ENCODE measurements around the gene MAK.
"Not testable (repeated sequence)": the region's sequence is repeated elsewhere in the genome, so short reads cannot be mapped to it uniquely, and the experiment has no call there.

Gene MAK

GRCh38 chr6:10853849-10854300, 15.5 kb upstream of the MAK start:
- DNase-seq = not testable (repeated sequence)

- no peak for DNase-seq
Observed at GRCh38 chr6:10852361-10852960, 14.1 kb upstream of the MAK start.

- DNase-seq = no peak
Observed at GRCh38 chr6:10850728-10851127, 12.4 kb upstream of the MAK start.

GRCh38 chr6:10849901-10850300, 11.6 kb upstream of the MAK start:
- DNase-seq = no peak

- DNase-seq = no peak
Observed at GRCh38 chr6:10847684-10848083, 9.3 kb upstream of the MAK start.

GRCh38 chr6:10843554-10843953, 5.2 kb upstream of the MAK start:
- no peak for DNase-seq

GRCh38 chr6:10838794-10839333, 525 bp upstream of the MAK start:
- DNase-seq = peak; percentile 15

GRCh38 chr6:10837622-10837994, 731 bp downstream of the MAK start:
- peak; percentile 5 for DNase-seq

- DNase-seq = no peak
Observed at GRCh38 chr6:10837009-10837621, 1.2 kb downstream of the MAK start.

- DNase-seq = no peak
Observed at GRCh38 chr6:10834823-10835222, 3.5 kb downstream of the MAK start.

GRCh38 chr6:10831609-10832008, 6.7 kb downstream of the MAK start:
- DNase-seq = no peak

GRCh38 chr6:10824819-10825218, 13.5 kb downstream of the MAK start:
- DNase-seq = no peak

GRCh38 chr6:10824297-10824696, 14.0 kb downstream of the MAK start:
- DNase-seq = no peak

GRCh38 chr6:10814176-10814575, 24.2 kb downstream of the MAK start:
- not testable (repeated sequence) for DNase-seq

- no peak for DNase-seq
Observed at GRCh38 chr6:10809098-10809497, 29.2 kb downstream of the MAK start.

GRCh38 chr6:10808376-10808775, 30.0 kb downstream of the MAK start:
- DNase-seq = no peak

GRCh38 chr6:10801224-10801848, 37.0 kb downstream of the MAK start:
- peak; percentile 60 for DNase-seq

GRCh38 chr6:10800810-10801209, 37.5 kb downstream of the MAK start:
- DNase-seq = no peak

GRCh38 chr6:10794239-10794638, 44.1 kb downstream of the MAK start:
- no peak for DNase-seq

GRCh38 chr6:10793695-10794094, 44.6 kb downstream of the MAK start:
- DNase-seq = peak; percentile 5

- no peak for DNase-seq
Observed at GRCh38 chr6:10793035-10793434, 45.3 kb downstream of the MAK start.

GRCh38 chr6:10792101-10792500, 46.2 kb downstream of the MAK start:
- no peak for DNase-seq

- DNase-seq = no peak
Observed at GRCh38 chr6:10791673-10792072, 46.7 kb downstream of the MAK start.

- no peak for DNase-seq
Observed at GRCh38 chr6:10779076-10779475, 59.3 kb downstream of the MAK start.
